ENCODE data around the gene HCRTR1. TPM values are rescaled to one million over a fixed set of nuclear protein-coding genes. Genes with fewer than 3 reads are reported as not detected.

The HCRTR1 gene
- total and polyA plus RNA-seq, 2 donors (not counting 3 experiments of a cell fraction or from before 2014, with no cell fraction given): 0.93 to 1.5 TPM

DNA sequence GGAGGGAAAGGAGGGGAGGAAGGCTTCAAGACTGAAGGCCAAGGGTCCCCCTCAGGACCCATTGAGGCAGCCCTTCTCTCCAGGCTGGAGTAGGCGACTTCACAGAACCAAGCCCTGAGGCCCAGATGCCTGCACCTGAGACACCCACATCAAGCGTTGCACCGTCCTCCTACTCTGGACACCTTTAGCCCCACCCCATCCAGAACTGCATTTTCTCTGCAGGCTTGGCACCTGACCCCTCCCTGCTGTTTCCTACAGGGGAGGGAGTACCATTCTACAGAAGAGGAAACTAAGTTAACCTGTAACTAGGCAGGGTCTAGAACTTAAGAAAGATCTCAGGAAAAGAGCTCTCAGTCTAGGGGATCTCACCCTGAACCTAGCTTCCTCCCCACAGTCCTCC, 15.2 kb downstream of the HCRTR1 start:
- Histone ChIP-seq H3K9me3 (replicated peaks; ENCODE audit: control insufficient read depth, insufficient read depth, low read length) (no peaks in the 10 kb centered on the region), H3K79me2 (ENCODE audit: control insufficient read depth, insufficient read depth, low read length) (peaks cover 22% of the 10 kb centered on the region), H3K27ac (ENCODE audit: insufficient read depth, low read depth, low read length) (no peak overlapping the region), H4K20me1 (replicated peaks; ENCODE audit: control insufficient read depth, extremely low read depth, insufficient read depth, low read length) (no peaks in the 10 kb centered on the region), H3K4me3 (replicated peaks in 1 of 3; ENCODE audit: insufficient read depth in 1 of 3, low read depth in 1 of 3, low read length in 3 of 3) (no peak overlapping the region), H3K9me1 (replicated peaks; ENCODE audit: control insufficient read depth, extremely low read depth, insufficient read depth, low read length) (no peaks in the 10 kb centered on the region), H3K9ac (replicated peaks; ENCODE audit: extremely low read depth, insufficient read depth, low read length) (no peak overlapping the region), H3K4me2 (ENCODE audit: insufficient read depth, low read length) (no peak overlapping the region), H3K36me3 (ENCODE audit: control insufficient read depth in 2 of 2, extremely low read depth in 1 of 2, insufficient read depth in 2 of 2, low read length in 2 of 2) (peaks cover 13 to 43% of the 10 kb centered on the region in 2 experiments), H2AFZ (ENCODE audit: low read depth, low read length) (no peak overlapping the region), H3K4me1 (ENCODE audit: control insufficient read depth, extremely low read depth, insufficient read depth, low read length) (no peaks in the 10 kb centered on the region), H3K27me3 (ENCODE audit: control insufficient read depth in 2 of 2, insufficient read depth in 2 of 2, low read length in 2 of 2) (no peaks in the 10 kb centered on the region)
- ChIA-PET POLR2A (interaction anchor here (1.2 kb wide), 1 partner anchor 12 kb away, joined by 4 read pairs; the partner anchor contains the start of gene PEF1), CTCF (interaction anchor here (0.8 to 2.4 kb wide), 9 partner anchors 11 to 84 kb away, joined by 3 to 13 read pairs (median 4); partner anchors contain the start of gene PEF1)
- intact Hi-C loops (cut with micrococcal nuclease) (no loop called here), dilution Hi-C loops (cut with MboI; ENCODE audit: extremely low pct_ligation_motif_present, low sequenced_read_pairs) (no loop called here)
- TF ChIP-seq MYC (IDR thresholded peaks at IDR 0.05; ENCODE audit: low read depth, low read length) (no peak), POLR2AphosphoS5 (IDR thresholded peaks at IDR 0.05; ENCODE audit: insufficient read depth, low read depth, low read length) (no peak), GATA2 (IDR thresholded peaks at IDR 0.05; ENCODE audit: insufficient read depth, insufficient read length, low read depth, low read length) (no peak), JUN (IDR thresholded peaks at IDR 0.05; ENCODE audit: borderline replicate concordance, insufficient read depth, insufficient read length, low read depth) (no peak), FOS (IDR thresholded peaks at IDR 0.05; ENCODE audit: borderline replicate concordance, insufficient read depth, low read length) (no peak), POLR2A (IDR thresholded peaks at IDR 0.05; ENCODE audit: low read depth, low read length) (no peak), EZH2 (IDR thresholded peaks at IDR 0.05; ENCODE audit: borderline replicate concordance, low read depth, low read length, severe bottlenecking) (no peak)
- TF ChIP-seq, protein P1, sequence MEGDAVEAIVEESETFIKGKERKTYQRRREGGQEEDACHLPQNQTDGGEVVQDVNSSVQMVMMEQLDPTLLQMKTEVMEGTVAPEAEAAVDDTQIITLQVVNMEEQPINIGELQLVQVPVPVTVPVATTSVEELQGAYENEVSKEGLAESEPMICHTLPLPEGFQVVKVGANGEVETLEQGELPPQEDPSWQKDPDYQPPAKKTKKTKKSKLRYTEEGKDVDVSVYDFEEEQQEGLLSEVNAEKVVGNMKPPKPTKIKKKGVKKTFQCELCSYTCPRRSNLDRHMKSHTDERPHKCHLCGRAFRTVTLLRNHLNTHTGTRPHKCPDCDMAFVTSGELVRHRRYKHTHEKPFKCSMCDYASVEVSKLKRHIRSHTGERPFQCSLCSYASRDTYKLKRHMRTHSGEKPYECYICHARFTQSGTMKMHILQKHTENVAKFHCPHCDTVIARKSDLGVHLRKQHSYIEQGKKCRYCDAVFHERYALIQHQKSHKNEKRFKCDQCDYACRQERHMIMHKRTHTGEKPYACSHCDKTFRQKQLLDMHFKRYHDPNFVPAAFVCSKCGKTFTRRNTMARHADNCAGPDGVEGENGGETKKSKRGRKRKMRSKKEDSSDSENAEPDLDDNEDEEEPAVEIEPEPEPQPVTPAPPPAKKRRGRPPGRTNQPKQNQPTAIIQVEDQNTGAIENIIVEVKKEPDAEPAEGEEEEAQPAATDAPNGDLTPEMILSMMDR (IDR thresholded peaks at IDR 0.05; ENCODE audit: extremely low read depth in 1 of 2, insufficient read depth in 1 of 2, low read depth in 1 of 2, low read length in 2 of 2): no peak
- TF ChIP-seq, protein P2, sequence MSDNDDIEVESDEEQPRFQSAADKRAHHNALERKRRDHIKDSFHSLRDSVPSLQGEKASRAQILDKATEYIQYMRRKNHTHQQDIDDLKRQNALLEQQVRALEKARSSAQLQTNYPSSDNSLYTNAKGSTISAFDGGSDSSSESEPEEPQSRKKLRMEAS (IDR thresholded peaks at IDR 0.05; ENCODE audit: insufficient read depth, insufficient read length): no peak
- FAIRE-seq: no peak
- no peak for DNase-seq (ENCODE audit: low read depth, low spot score)
- no TSS peak for BruUV-seq (replicated peaks)

All from endothelial cell of umbilical vein (primary cell).